NCI-H2227 (cell line): ENCODE results near the gene PPM1L.

ENCODE experiments used
- DNase-seq: peaks from one replicate; lab custom pipeline; 2025; ENCODE audit not compliant: unreplicated experiment; lab: John Stamatoyannopoulos, UW

The PPM1L gene

GRCh38 chr3:160763073-160763472, 7.0 kb downstream of the PPM1L start:
- no peak for DNase-seq

- no peak for DNase-seq
These were observed 9.2 kb downstream of the PPM1L start for GRCh38 chr3:160765211-160765610.

DNA sequence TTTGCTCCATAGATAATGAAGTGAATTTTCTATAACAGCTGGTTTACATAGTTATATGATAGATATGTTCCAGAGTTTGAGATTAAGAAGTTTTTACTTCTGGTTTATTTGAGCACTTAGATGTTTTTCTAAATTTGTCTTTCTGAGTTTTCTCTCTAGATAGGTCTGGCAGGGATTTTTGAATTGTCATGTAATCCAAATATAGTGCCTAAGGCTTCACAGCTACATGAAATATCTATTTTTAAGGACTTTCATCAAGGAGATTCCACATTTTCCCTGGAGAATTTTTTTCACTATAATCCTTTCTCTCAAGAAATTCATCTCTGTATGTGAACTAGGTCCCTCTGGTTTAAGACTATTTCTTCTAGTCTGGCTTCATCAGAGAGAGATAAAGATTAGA, 12.0 kb downstream of the PPM1L start:
- DNase-seq = no peak

GRCh38 chr3:160768918-160769317, 12.9 kb downstream of the PPM1L start:
- DNase-seq = no peak

DNA sequence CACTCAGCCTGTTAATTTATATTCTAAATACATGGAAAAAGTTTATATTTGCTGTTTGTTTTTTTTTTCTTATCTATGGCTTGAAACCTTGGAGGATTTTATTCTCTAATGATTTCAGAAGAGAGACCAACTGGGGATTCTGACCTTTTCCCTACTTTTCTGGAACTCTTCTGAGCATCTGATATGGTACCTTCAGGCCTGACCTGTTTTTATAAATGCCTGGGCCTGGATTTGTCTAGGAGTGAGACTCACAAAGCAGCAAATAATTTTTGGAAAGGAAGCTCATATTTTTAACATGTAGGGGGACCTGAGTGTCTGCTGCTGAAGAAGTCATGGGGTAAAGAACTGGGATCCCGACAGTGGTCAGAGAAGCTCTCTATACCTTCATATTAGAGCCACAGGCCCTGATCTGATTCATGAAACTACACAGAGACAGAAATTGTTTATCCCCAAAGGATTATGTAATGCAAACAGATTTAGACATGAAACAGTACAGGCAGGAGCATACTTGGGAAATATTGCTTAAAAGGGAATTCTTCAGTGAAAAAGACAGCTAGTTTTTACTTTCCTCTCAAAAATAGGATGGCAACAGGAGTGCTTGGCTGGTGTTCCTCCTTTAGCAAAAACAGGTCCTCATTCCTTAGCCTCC, 15.9 kb downstream of the PPM1L start:
- no peak for DNase-seq

- no peak for DNase-seq
These were observed 17.7 kb downstream of the PPM1L start for GRCh38 chr3:160773722-160774121.

- no peak for DNase-seq
These were observed 18.1 kb downstream of the PPM1L start for GRCh38 chr3:160774172-160774571.

DNA sequence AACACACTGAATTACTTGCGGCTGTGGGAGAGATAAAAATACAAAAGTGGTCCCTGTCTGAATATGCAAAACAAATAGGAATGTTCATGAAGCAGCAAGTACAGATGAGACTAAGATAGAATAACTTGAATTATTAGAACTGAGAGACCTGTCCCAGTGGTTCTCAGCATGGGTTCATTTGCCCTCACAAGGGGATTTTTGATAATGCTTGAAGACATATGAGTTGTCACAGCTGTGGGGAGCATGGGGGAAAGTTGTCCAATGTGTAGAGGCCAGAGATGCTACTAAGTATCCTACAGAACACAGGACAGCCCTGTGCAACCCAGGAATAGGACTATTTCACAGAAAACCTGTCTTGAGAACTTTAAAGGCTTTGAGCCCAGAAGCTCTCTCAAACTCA, 22.4 kb downstream of the PPM1L start:
- DNase-seq = no peak

GRCh38 chr3:160779040-160779439, 23.0 kb downstream of the PPM1L start:
- no peak for DNase-seq

- no peak for DNase-seq
These were observed 24.2 kb downstream of the PPM1L start for GRCh38 chr3:160780245-160780644.

DNA sequence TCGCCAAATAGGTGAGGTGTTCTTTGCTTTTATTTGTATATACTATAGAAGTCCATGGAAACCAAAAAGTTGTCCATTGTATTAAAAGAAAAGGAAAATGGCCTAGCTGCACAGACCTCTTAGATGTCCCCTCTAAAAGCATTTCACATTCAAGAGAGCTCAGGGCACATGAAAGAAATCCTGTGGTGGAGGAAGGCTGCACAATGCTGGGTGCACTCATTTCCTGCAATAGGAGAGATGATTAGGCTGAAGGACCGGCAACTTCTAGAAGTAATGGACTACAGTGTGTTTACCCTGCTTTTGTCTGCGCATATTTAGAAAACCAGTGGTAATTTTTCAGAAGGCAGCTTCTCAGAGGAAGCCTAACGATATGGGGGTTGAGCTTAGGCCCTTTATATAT, 25.4 kb downstream of the PPM1L start:
- no peak for DNase-seq

- no peak for DNase-seq
These were observed 25.8 kb downstream of the PPM1L start for GRCh38 chr3:160781863-160782262.

DNA sequence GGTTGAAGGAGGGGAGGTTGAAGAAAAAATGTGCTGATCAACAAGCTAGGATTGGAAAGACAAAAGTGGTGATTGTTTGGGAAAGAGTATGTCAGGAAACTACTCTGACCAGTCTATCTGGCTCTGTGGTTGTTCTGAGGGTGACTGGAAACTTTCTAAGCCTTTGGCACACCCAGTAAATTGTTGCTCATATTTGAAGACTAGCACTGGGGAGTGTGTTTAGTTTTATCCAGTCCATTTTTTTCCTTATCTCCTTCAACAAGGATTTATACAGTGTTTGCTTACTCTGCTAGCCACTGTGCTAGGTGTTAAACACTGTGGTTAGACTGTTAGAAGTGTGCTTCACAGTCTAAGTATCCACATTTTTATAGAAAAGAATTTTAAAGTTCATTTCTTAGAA, 28.8 kb downstream of the PPM1L start:
- DNase-seq = no peak

DNA sequence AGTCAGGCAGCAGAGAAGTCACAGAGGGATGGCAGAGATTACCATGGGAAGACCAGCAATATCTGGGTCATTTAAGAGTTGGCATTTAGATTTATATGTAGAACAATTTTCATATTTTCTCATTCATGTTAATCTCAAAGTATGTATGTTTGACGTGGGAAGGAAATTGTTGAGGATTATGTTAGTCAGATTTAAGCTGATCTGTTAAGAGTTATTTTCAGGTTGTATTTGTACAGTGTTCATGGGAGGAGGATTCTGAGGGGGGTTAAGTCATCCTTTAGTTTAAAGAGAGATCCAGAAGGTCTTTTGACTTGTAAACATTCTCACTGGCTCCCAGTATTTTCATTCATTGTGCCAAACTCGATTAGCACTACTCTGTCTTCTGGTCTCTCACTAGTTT, 34.7 kb downstream of the PPM1L start:
- no peak for DNase-seq

DNA sequence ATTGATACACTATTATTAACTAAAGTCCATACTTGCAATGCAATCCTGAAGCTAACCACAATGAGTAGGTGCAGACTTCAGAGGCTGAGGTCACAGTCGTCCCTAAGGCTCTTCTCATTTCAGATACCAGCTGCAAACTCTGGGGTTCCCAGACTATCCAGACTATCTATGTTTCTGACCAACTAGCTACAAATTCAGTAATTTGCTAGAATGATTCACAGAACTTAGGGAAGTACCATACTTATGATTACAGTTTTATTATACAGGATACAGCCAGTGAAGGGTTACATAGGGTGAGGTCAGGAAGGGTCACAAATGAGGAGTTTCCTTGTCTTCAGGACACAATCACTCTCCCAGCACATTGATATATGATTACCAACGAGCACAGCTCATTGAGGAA, 36.5 kb downstream of the PPM1L start:
- no peak for DNase-seq

GRCh38 chr3:160793722-160794252, 37.8 kb downstream of the PPM1L start:
- DNase-seq = no peak

- no peak for DNase-seq
These were observed 40.2 kb downstream of the PPM1L start for GRCh38 chr3:160796089-160796812.

- no peak for DNase-seq
These were observed 40.8 kb downstream of the PPM1L start for GRCh38 chr3:160796813-160797164.

GRCh38 chr3:160797356-160797755, 41.3 kb downstream of the PPM1L start:
- DNase-seq = no peak

DNA sequence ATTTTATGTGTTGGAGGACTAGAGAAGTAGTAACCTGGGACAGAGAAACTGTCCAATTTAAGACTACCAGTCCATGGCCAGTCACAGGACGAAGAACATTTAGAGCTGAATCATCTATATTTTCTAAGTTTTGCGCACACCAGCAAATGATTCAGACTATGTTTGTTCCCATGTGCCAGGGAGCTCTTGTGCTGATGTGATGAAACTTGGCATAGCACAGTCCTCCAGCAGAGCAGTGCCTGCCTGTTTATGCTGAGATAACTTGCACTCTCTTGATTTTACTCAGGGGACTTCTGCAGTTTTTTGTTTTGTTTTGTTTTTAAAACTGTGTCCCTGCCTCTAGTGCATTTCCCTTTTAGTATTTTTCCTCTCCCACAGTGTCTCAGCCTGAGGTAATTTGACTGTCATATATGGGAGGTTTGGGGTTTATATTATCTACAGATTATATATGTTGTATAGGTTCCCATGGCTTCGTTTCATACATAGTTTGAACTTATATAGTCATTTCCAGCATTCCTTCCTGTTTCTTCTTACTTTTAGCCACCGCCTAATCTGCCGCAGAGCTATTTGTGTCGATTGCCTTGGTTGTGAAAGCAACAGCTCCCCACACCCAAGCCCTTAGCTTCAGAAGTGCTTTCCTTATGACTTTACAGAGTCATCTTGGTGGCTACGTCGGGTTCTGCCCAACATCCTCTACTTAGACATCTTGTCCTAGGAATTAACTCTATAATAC, 45.5 kb downstream of the PPM1L start:
- DNase-seq = no peak

DNA sequence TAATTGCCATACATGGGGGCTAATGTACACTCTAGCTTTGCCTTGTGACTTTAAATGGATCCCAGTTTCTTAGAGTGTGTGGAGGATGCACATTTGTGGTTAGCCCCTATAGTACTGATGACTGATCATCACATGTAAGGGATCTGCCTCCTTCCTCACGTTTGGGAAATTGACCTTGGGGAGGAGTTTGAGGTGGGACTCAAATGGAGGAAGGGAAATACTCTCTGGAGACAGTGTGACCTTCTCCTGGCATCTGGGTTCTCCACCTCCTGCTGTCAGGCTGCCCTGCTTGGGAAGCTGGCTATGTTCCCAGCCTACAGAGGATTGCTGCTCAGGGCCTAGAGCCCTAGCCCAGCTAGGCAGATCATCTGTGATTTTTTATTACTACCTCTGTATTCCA, 48.7 kb downstream of the PPM1L start:
- peak; percentile 28 for DNase-seq

DNA sequence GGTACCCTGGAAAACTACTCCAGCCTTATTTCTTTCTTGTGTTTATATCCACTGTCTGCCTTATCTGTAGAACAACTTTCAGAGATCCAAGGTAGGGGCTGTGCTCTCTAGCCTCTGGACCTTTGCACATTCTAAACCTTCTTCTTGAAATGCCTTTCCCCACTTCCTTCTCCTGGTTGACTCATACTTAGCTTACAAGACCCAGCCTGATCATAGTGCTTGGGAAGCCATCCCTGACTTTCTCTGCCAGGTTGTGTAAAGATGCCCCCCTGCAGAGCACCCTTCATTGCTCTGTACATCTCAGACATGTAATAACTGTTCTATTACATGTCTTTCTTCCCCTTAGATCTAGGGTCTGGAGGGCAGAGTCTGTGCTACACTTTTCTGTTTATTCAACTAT, 50.1 kb downstream of the PPM1L start:
- DNase-seq = no peak
